ENCODE data around the gene BMPR1A.

BMPR1A gene

GRCh38 chr10:86899670-86900276 lies 143.4 kb downstream of the BMPR1A start:
- Histone ChIP-seq H3K4me3 (ENCODE audit: severe bottlenecking) (no peak overlapping the region), H3K36me3 (ENCODE audit: low read depth) (peaks cover 39% of the 10 kb centered on the region), H3K27ac (ENCODE audit: poor library complexity, severe bottlenecking) (no peak overlapping the region), H3K9me3 (ENCODE audit: severe bottlenecking) (no peaks in the 10 kb centered on the region), H3K4me1 (ENCODE audit: insufficient read depth, poor library complexity, severe bottlenecking) (no peaks in the 10 kb centered on the region), H3K27me3 (ENCODE audit: insufficient read depth, poor library complexity, severe bottlenecking) (no peaks in the 10 kb centered on the region)
- no peak for DNase-seq (ENCODE audit: low spot score)
- 0 out of 3 replicates have a peak, but pooled peaks have one; percentile 42 for ATAC-seq (ENCODE audit: low read depth)
- peak; percentile 78 for TF ChIP-seq CTCF (IDR thresholded peaks at IDR 0.05; ENCODE audit: poor library complexity, severe bottlenecking)

- Histone ChIP-seq H3K4me3 (ENCODE audit: severe bottlenecking) (no peak overlapping the region), H3K4me1 (ENCODE audit: insufficient read depth, poor library complexity, severe bottlenecking) (no peaks in the 10 kb centered on the region), H3K36me3 (ENCODE audit: low read depth) (peaks cover 41% of the 10 kb centered on the region), H3K27me3 (ENCODE audit: insufficient read depth, poor library complexity, severe bottlenecking) (no peaks in the 10 kb centered on the region), H3K9me3 (ENCODE audit: severe bottlenecking) (no peaks in the 10 kb centered on the region), H3K27ac (ENCODE audit: poor library complexity, severe bottlenecking) (no peak overlapping the region)
- no peak for DNase-seq (ENCODE audit: low spot score)
- no peak for ATAC-seq (ENCODE audit: low read depth)
- TF ChIP-seq CTCF (IDR thresholded peaks at IDR 0.05; ENCODE audit: poor library complexity, severe bottlenecking) = no peak
Observed at GRCh38 chr10:86900955-86901354, 144.5 kb downstream of the BMPR1A start.

- TF ChIP-seq CTCF (IDR thresholded peaks at IDR 0.05; ENCODE audit: poor library complexity, severe bottlenecking) = no peak
- DNase-seq (ENCODE audit: low spot score) (no peak), ATAC-seq (ENCODE audit: low read depth) (no peak)
- H3K4me1 ChIP-seq (ENCODE audit: insufficient read depth, poor library complexity, severe bottlenecking) = no peaks in the 10 kb centered on the region
- H3K4me3 ChIP-seq (ENCODE audit: severe bottlenecking) = no peak overlapping the region
- peaks cover 42% of the 10 kb centered on the region for H3K36me3 ChIP-seq (ENCODE audit: low read depth)
- H3K27me3 ChIP-seq (ENCODE audit: insufficient read depth, poor library complexity, severe bottlenecking) = no peaks in the 10 kb centered on the region
- H3K27ac ChIP-seq (ENCODE audit: poor library complexity, severe bottlenecking) = no peak overlapping the region
- no peaks in the 10 kb centered on the region for H3K9me3 ChIP-seq (ENCODE audit: severe bottlenecking)
Observed at GRCh38 chr10:86904600-86904999, 148.2 kb downstream of the BMPR1A start.

- H3K36me3 ChIP-seq (ENCODE audit: low read depth) = peaks cover 35% of the 10 kb centered on the region
- H3K27me3 ChIP-seq (ENCODE audit: insufficient read depth, poor library complexity, severe bottlenecking) = no peaks in the 10 kb centered on the region
Observed at GRCh38 chr10:86905429-86905828, 149.0 kb downstream of the BMPR1A start.

More at GRCh38 chr10:86905429-86905828, 149.0 kb downstream of the BMPR1A start:
- TF ChIP-seq CTCF (IDR thresholded peaks at IDR 0.05; ENCODE audit: poor library complexity, severe bottlenecking) = no peak
- Histone ChIP-seq H3K9me3 (ENCODE audit: severe bottlenecking) (no peaks in the 10 kb centered on the region), H3K4me1 (ENCODE audit: insufficient read depth, poor library complexity, severe bottlenecking) (no peaks in the 10 kb centered on the region), H3K27ac (ENCODE audit: poor library complexity, severe bottlenecking) (no peak overlapping the region), H3K4me3 (ENCODE audit: severe bottlenecking) (no peak overlapping the region)
- DNase-seq (ENCODE audit: low spot score) (no peak), ATAC-seq (ENCODE audit: low read depth) (no peak)

Measured in RWPE2 (cell line).